HepG2 (cell line): ENCODE results near the gene EPHB6.

Experiments
- ATF1 ChIP-seq: IDR thresholded peaks from 2 replicates; pipeline ENCODE4 v1.6.1; 2016; ENCODE audit warnings: mild to moderate bottlenecking, control low read depth
- CC2D1A ChIP-seq: sonication (generic); formaldehyde crosslinking; IDR thresholded peaks from 2 replicates; pipeline ENCODE4 v1.8.1; 2023; ENCODE audit warnings: mild to moderate bottlenecking, missing genetic modification reagents
- CTCF ChIP-seq: sonication (generic); formaldehyde crosslinking; IDR thresholded peaks from 2 replicates; pipeline ENCODE4 v1.5.0; 2020; ENCODE audit warnings: mild to moderate bottlenecking, missing genetic modification reagents, moderate library complexity
- ELF4 ChIP-seq: sonication (generic); formaldehyde crosslinking; IDR thresholded peaks from 2 replicates; pipeline ENCODE4 v1.5.0; 2020; ENCODE audit warnings: missing genetic modification reagents, mild to moderate bottlenecking, moderate library complexity, borderline replicate concordance
- GATAD2A ChIP-seq: IDR thresholded peaks from 2 replicates; pipeline ENCODE4 v1.6.1; 2016
- MAX ChIP-seq: IDR thresholded peaks from 2 replicates; pipeline ENCODE4 v1.6.1; 2012; ENCODE audit warnings: inconsistent platforms
- MED1 ChIP-seq: sonication (generic); formaldehyde crosslinking; IDR thresholded peaks from 2 replicates; pipeline ENCODE4 v1.4.0; 2020; ENCODE audit warnings: missing genetic modification reagents
- POLR2A ChIP-seq, 2 experiments: IDR thresholded peaks; 2 replicates each; pipeline ENCODE4 v1.6.1; 2011; ENCODE audit warnings: low read depth in 2 of 2, low read length in 2 of 2, mild to moderate bottlenecking in 1 of 2, moderate library complexity in 1 of 2; ENCODE audit not compliant: insufficient read depth in 1 of 2
- POLR2AphosphoS5 ChIP-seq: IDR thresholded peaks from 2 replicates; pipeline ENCODE4 v1.6.1; 2012; ENCODE audit warnings: low read depth, low read length
- TAF1 ChIP-seq: sonication (generic); formaldehyde crosslinking; IDR thresholded peaks from 2 replicates; pipeline ENCODE4 v1.4.0; 2020; ENCODE audit warnings: missing genetic modification reagents
- ZBTB7A ChIP-seq: sonication (generic); formaldehyde crosslinking; IDR thresholded peaks from 2 replicates; pipeline ENCODE4 v1.8.0; 2022; ENCODE audit warnings: mild to moderate bottlenecking, missing genetic modification reagents
- ZNF484 ChIP-seq: sonication (generic); formaldehyde crosslinking; IDR thresholded peaks from 2 replicates; pipeline ENCODE4 v1.5.1; 2020; ENCODE audit warnings: mild to moderate bottlenecking, low read depth, missing genetic modification reagents, borderline replicate concordance
- ZNF549 ChIP-seq: sonication (generic); formaldehyde crosslinking; IDR thresholded peaks from 2 replicates; pipeline ENCODE4 v1.5.0; 2020; ENCODE audit warnings: missing genetic modification reagents
- ZNF7 ChIP-seq: IDR thresholded peaks from 2 replicates; pipeline ENCODE4 v1.6.1; 2016; ENCODE audit warnings: missing biosample characterization, missing genetic modification reagents

DNA sequence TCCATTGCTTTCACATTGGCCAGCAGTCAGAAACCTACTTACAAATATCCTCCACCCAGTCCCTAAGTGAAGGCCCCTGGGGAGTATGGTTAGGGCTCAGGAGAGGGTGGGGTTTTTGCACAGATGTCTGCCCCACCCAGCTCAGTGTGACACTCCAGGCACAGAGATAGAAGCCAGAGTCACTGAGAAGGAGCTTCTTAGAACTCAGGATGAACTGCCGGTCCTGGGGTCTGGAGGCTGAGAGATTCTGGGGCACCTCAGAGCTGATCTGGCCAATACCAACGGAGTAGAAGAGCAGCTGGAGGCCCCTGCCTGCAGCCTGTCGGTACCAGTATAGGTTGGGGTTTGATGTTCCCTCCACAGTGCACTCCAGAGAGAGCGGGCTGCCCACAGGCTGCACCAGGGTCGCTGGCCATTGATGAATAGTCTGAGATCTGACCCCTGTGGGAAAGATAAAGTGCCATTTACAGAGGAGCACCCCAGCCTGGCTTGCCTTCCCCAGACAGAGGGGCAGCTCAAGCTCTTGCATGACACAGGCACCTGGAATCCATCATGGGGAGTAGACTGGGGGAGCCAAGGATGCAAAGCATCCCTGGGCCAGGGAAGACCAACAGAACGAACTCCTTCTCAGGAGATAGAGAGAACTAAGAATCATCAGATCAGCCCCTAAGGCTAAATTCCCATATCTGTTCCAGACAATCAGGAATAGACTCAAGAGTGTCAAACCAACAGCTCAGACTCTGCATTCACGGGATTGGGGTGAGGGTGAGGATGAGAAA, 42.2 kb upstream of the EPHB6 start:
- no peak for TF ChIP-seq GATAD2A
- TF ChIP-seq CTCF = no peak
- TF ChIP-seq ZBTB7A (CRISPR knock-in tag) = no peak
- TF ChIP-seq ZNF484 = no peak
- no peak for TF ChIP-seq MAX
- no peak for TF ChIP-seq CC2D1A
- no peak for TF ChIP-seq POLR2A (IDR thresholded peaks at IDR 0.05; ENCODE audit: insufficient read depth in 1 of 2, low read depth in 2 of 2, low read length in 2 of 2)
- no peak for TF ChIP-seq ATF1
- TF ChIP-seq ZNF549 = no peak
- no peak for TF ChIP-seq POLR2AphosphoS5
- TF ChIP-seq MED1 (CRISPR knock-in tag) = no peak
- no peak for TF ChIP-seq ELF4 (CRISPR knock-in tag)
- no peak for TF ChIP-seq TAF1 (CRISPR knock-in tag)
- TF ChIP-seq ZNF7 (CRISPR knock-in tag) = no peak
